ENCODE data around the gene EPM2AIP1.
"Not testable (repeated sequence)": the region's sequence is repeated elsewhere in the genome, so short reads cannot be mapped to it uniquely, and the experiment has no call there.

EPM2AIP1 gene

GRCh38 chr3:36992806-36993325 lies at the start of gene EPM2AIP1:
Gene EPM2AIP1 (minus strand): TSS chr3:36993131. CDS start chr3:36993077, 54 bp downstream.
- no peak for DNase-seq (ENCODE audit: low spot score)

- DNase-seq (ENCODE audit: low spot score): not testable (repeated sequence)
Measured at GRCh38 chr3:37042712-37043111, 49.8 kb upstream of the EPM2AIP1 start.

- no peak for DNase-seq (ENCODE audit: low spot score)
Measured at GRCh38 chr3:37041546-37042195, 48.7 kb upstream of the EPM2AIP1 start.

GRCh38 chr3:37040231-37040630 lies 47.3 kb upstream of the EPM2AIP1 start:
- DNase-seq (ENCODE audit: low spot score): no peak

- no peak for DNase-seq (ENCODE audit: low spot score)
Measured at GRCh38 chr3:37039161-37039846, 46.4 kb upstream of the EPM2AIP1 start.

GRCh38 chr3:37037352-37037751 lies 44.4 kb upstream of the EPM2AIP1 start:
- DNase-seq (ENCODE audit: low spot score): no peak

- no peak for DNase-seq (ENCODE audit: low spot score)
Measured at GRCh38 chr3:37032961-37033360, 40.0 kb upstream of the EPM2AIP1 start.

- DNase-seq (ENCODE audit: low spot score): no peak
Measured at GRCh38 chr3:37031096-37031682, 38.3 kb upstream of the EPM2AIP1 start.

GRCh38 chr3:37030588-37030987 lies 37.7 kb upstream of the EPM2AIP1 start:
- no peak for DNase-seq (ENCODE audit: low spot score)

- no peak for DNase-seq (ENCODE audit: low spot score)
Measured at GRCh38 chr3:37029516-37030163, 36.7 kb upstream of the EPM2AIP1 start.

GRCh38 chr3:37029111-37029510 lies 36.2 kb upstream of the EPM2AIP1 start:
- no peak for DNase-seq (ENCODE audit: low spot score)

GRCh38 chr3:37028329-37028728 lies 35.4 kb upstream of the EPM2AIP1 start:
- DNase-seq (ENCODE audit: low spot score): no peak

GRCh38 chr3:37026851-37027250 lies 33.9 kb upstream of the EPM2AIP1 start:
- DNase-seq (ENCODE audit: low spot score): no peak

GRCh38 chr3:37025561-37026335 lies 32.8 kb upstream of the EPM2AIP1 start:
- no peak for DNase-seq (ENCODE audit: low spot score)

- no peak for DNase-seq (ENCODE audit: low spot score)
Measured at GRCh38 chr3:37024820-37025405, 32.0 kb upstream of the EPM2AIP1 start.

- no peak for DNase-seq (ENCODE audit: low spot score)
Measured at GRCh38 chr3:37024092-37024491, 31.2 kb upstream of the EPM2AIP1 start.

- no peak for DNase-seq (ENCODE audit: low spot score)
Measured at GRCh38 chr3:37017683-37018082, 24.8 kb upstream of the EPM2AIP1 start.

- DNase-seq (ENCODE audit: low spot score): no peak
Measured at GRCh38 chr3:37016903-37017302, 24.0 kb upstream of the EPM2AIP1 start.

- DNase-seq (ENCODE audit: low spot score): no peak
Measured at GRCh38 chr3:37015642-37016041, 22.7 kb upstream of the EPM2AIP1 start.

GRCh38 chr3:37014620-37015019 lies 21.7 kb upstream of the EPM2AIP1 start:
- no peak for DNase-seq (ENCODE audit: low spot score)

Measured in RKO (cell line).